ENCODE measurements around the gene POLL. TPM values are rescaled to one million over a fixed set of nuclear protein-coding genes. Genes with fewer than 3 reads are reported as not detected.

POLL gene
- total RNA-seq, 1 donor from 2014 or later: 37.1 TPM

Small RNA genes lying within 50 kb of the gene (microRNA-seq; reads per million reads assigned to microRNA genes)
- gene MIR3158-1 (not detected), gene MIR3158-2 (not detected)

Other genes starting within 250 kb of the POLL start
- gene BTRC, start 234.1 kb downstream of the POLL start, total RNA-seq: 24.3 TPM
- gene DPCD, start 64 bp upstream of the POLL start, total RNA-seq: 9.1 TPM
- gene FBXW4, start 106.9 kb upstream of the POLL start, total RNA-seq: 87.2 TPM
- gene FGF8, start 187.9 kb upstream of the POLL start, total RNA-seq: 0.62 TPM
- gene NPM3, start 195.2 kb upstream of the POLL start, total RNA-seq: 8.0 TPM
- 187 TPM for gene OGA, start 230.2 kb upstream of the POLL start, total RNA-seq

Data from sciatic nerve (tissue), 1 donor.